Measurements from ENCODE around the gene KRT85. TPM values are rescaled to one million over a fixed set of nuclear protein-coding genes. Genes with fewer than 3 reads are reported as not detected.
A peak's percentile ranks its signal among the peaks of the same experiment; 100 is the strongest.

KRT85 gene
- total RNA-seq, 3 donors from 2014 or later, result not detected

- Mint-ChIP-seq H3K9me3 (no peaks in the 10 kb centered on the region), H3K4me3 (no peak within 1 kb of the TSS), H3K36me3 (ENCODE audit: insufficient read depth) (no peaks in the 10 kb centered on the region), H3K27me3 (ENCODE audit: low read depth) (peaks cover 8% of the 10 kb centered on the region), H3K4me1 (ENCODE audit: low read depth) (peaks cover 9% of the 10 kb centered on the region)
- DNase-seq (no peak), ATAC-seq (no peak)
Observed at GRCh38 chr12:52385226-52385702, 18.0 kb upstream of the KRT85 start, which contains the start of gene KRT84. Gene KRT84 (minus strand): TSS chr12:52385652. CDS start chr12:52385585, 67 bp downstream.

GRCh38 chr12:52383331-52383730 lies 16.1 kb upstream of the KRT85 start:
- Mint-ChIP-seq H3K4me1 (ENCODE audit: low read depth) (peaks cover 9% of the 10 kb centered on the region), H3K36me3 (ENCODE audit: insufficient read depth) (no peaks in the 10 kb centered on the region), H3K27me3 (ENCODE audit: low read depth) (peaks cover 6% of the 10 kb centered on the region), H3K4me3 (no peak overlapping the region), H3K9me3 (no peaks in the 10 kb centered on the region)
- DNase-seq (no peak), ATAC-seq (no peak)

- H3K4me3 Mint-ChIP-seq, result no peak overlapping the region
- no peak for DNase-seq
- no peaks in the 10 kb centered on the region for H3K9me3 Mint-ChIP-seq
- no peaks in the 10 kb centered on the region for H3K36me3 Mint-ChIP-seq (ENCODE audit: insufficient read depth)
- H3K27me3 Mint-ChIP-seq (ENCODE audit: low read depth), result peaks cover 6% of the 10 kb centered on the region
- no peak for ATAC-seq
- peaks cover 9% of the 10 kb centered on the region for H3K4me1 Mint-ChIP-seq (ENCODE audit: low read depth)
Observed at GRCh38 chr12:52382854-52383253, 15.6 kb upstream of the KRT85 start.

GRCh38 chr12:52381206-52381605 lies 13.9 kb upstream of the KRT85 start:
- Mint-ChIP-seq H3K4me3 (no peak overlapping the region), H3K36me3 (ENCODE audit: insufficient read depth) (no peaks in the 10 kb centered on the region), H3K4me1 (ENCODE audit: low read depth) (peaks cover 9% of the 10 kb centered on the region), H3K9me3 (no peaks in the 10 kb centered on the region), H3K27me3 (ENCODE audit: low read depth) (peaks cover 15% of the 10 kb centered on the region)
- ATAC-seq (no peak), DNase-seq (no peak)

GRCh38 chr12:52380271-52380694 lies 13.0 kb upstream of the KRT85 start:
- no peak for ATAC-seq
- Mint-ChIP-seq H3K36me3 (ENCODE audit: insufficient read depth) (no peaks in the 10 kb centered on the region), H3K4me3 (no peak overlapping the region), H3K9me3 (no peaks in the 10 kb centered on the region), H3K27me3 (ENCODE audit: low read depth) (peaks cover 15% of the 10 kb centered on the region), H3K4me1 (ENCODE audit: low read depth) (peaks cover 9% of the 10 kb centered on the region)
- no peak for DNase-seq

GRCh38 chr12:52379536-52379935 lies 12.3 kb upstream of the KRT85 start:
- peaks cover 9% of the 10 kb centered on the region for H3K4me1 Mint-ChIP-seq (ENCODE audit: low read depth)
- DNase-seq (no peak), ATAC-seq (no peak)
- H3K27me3 Mint-ChIP-seq (ENCODE audit: low read depth), result peaks cover 15% of the 10 kb centered on the region
- H3K4me3 Mint-ChIP-seq, result no peak overlapping the region
- no peaks in the 10 kb centered on the region for H3K9me3 Mint-ChIP-seq
- H3K36me3 Mint-ChIP-seq (ENCODE audit: insufficient read depth), result no peaks in the 10 kb centered on the region

- DNase-seq, result no peak
- no peak for ATAC-seq
- Mint-ChIP-seq H3K4me3 (no peak overlapping the region), H3K27me3 (ENCODE audit: low read depth) (peaks cover 15% of the 10 kb centered on the region), H3K9me3 (no peaks in the 10 kb centered on the region), H3K4me1 (ENCODE audit: low read depth) (peaks cover 7% of the 10 kb centered on the region), H3K36me3 (ENCODE audit: insufficient read depth) (no peaks in the 10 kb centered on the region)
Observed at GRCh38 chr12:52378091-52378490, 10.8 kb upstream of the KRT85 start.

- Mint-ChIP-seq H3K36me3 (ENCODE audit: insufficient read depth) (no peaks in the 10 kb centered on the region), H3K4me3 (no peak overlapping the region), H3K9me3 (no peaks in the 10 kb centered on the region), H3K27me3 (ENCODE audit: low read depth) (peaks cover 15% of the 10 kb centered on the region), H3K4me1 (ENCODE audit: low read depth) (no peaks in the 10 kb centered on the region)
- no peak for DNase-seq
- ATAC-seq, result no peak
Observed at GRCh38 chr12:52377266-52377665, 10.0 kb upstream of the KRT85 start.

- no peak overlapping the region for H3K4me3 Mint-ChIP-seq
- no peaks in the 10 kb centered on the region for H3K36me3 Mint-ChIP-seq (ENCODE audit: insufficient read depth)
- peaks cover 10% of the 10 kb centered on the region for H3K27me3 Mint-ChIP-seq (ENCODE audit: low read depth)
- no peaks in the 10 kb centered on the region for H3K4me1 Mint-ChIP-seq (ENCODE audit: low read depth)
- peak; percentile 36 for DNase-seq
- no peaks in the 10 kb centered on the region for H3K9me3 Mint-ChIP-seq
- peak in 1 of 2 donors; percentile 40 for ATAC-seq
Observed at GRCh38 chr12:52372216-52373154, 5.2 kb upstream of the KRT85 start.

- Mint-ChIP-seq H3K36me3 (ENCODE audit: insufficient read depth) (no peaks in the 10 kb centered on the region), H3K9me3 (no peaks in the 10 kb centered on the region), H3K4me3 (no peak overlapping the region), H3K27me3 (ENCODE audit: low read depth) (peaks cover 9% of the 10 kb centered on the region), H3K4me1 (ENCODE audit: low read depth) (no peaks in the 10 kb centered on the region)
- no peak for ATAC-seq
- DNase-seq, result no peak
Observed at GRCh38 chr12:52371716-52372115, 4.4 kb upstream of the KRT85 start.

- DNase-seq (no peak), ATAC-seq (no peak)
- H3K4me1 Mint-ChIP-seq (ENCODE audit: low read depth), result no peaks in the 10 kb centered on the region
- H3K27me3 Mint-ChIP-seq (ENCODE audit: low read depth), result peaks cover 5% of the 10 kb centered on the region
- no peaks in the 10 kb centered on the region for H3K36me3 Mint-ChIP-seq (ENCODE audit: insufficient read depth)
- H3K4me3 Mint-ChIP-seq, result no peak overlapping the region
- H3K9me3 Mint-ChIP-seq, result no peaks in the 10 kb centered on the region
Observed at GRCh38 chr12:52370926-52371608, 3.8 kb upstream of the KRT85 start.

- ATAC-seq (no peak), DNase-seq (no peak)
- no peaks in the 10 kb centered on the region for H3K36me3 Mint-ChIP-seq (ENCODE audit: insufficient read depth)
- no peaks in the 10 kb centered on the region for H3K4me1 Mint-ChIP-seq (ENCODE audit: low read depth)
- H3K4me3 Mint-ChIP-seq, result no peak overlapping the region
- peaks cover 5% of the 10 kb centered on the region for H3K27me3 Mint-ChIP-seq (ENCODE audit: low read depth)
- no peaks in the 10 kb centered on the region for H3K9me3 Mint-ChIP-seq
Observed at GRCh38 chr12:52369809-52370208, 2.5 kb upstream of the KRT85 start.

- no peak for ATAC-seq
- Mint-ChIP-seq H3K4me3 (no peak overlapping the region), H3K27me3 (ENCODE audit: low read depth) (peaks cover 5% of the 10 kb centered on the region), H3K4me1 (ENCODE audit: low read depth) (no peaks in the 10 kb centered on the region), H3K36me3 (ENCODE audit: insufficient read depth) (no peaks in the 10 kb centered on the region), H3K9me3 (no peaks in the 10 kb centered on the region)
- no peak for DNase-seq
Observed at GRCh38 chr12:52369211-52369610, 1.9 kb upstream of the KRT85 start.

GRCh38 chr12:52368508-52368907 lies 1.2 kb upstream of the KRT85 start:
- DNase-seq, result no peak
- Mint-ChIP-seq H3K36me3 (ENCODE audit: insufficient read depth) (no peaks in the 10 kb centered on the region), H3K4me1 (ENCODE audit: low read depth) (no peaks in the 10 kb centered on the region), H3K9me3 (no peaks in the 10 kb centered on the region), H3K4me3 (no peak overlapping the region), H3K27me3 (ENCODE audit: low read depth) (peaks cover 5% of the 10 kb centered on the region)
- ATAC-seq, result no peak
